ENCODE results near the gene SPRN.
A peak's percentile ranks its signal among the peaks of the same experiment; 100 is the strongest.
"Not testable (repeated sequence)": the region's sequence is repeated elsewhere in the genome, so short reads cannot be mapped to it uniquely, and the experiment has no call there.

SPRN gene

DNA sequence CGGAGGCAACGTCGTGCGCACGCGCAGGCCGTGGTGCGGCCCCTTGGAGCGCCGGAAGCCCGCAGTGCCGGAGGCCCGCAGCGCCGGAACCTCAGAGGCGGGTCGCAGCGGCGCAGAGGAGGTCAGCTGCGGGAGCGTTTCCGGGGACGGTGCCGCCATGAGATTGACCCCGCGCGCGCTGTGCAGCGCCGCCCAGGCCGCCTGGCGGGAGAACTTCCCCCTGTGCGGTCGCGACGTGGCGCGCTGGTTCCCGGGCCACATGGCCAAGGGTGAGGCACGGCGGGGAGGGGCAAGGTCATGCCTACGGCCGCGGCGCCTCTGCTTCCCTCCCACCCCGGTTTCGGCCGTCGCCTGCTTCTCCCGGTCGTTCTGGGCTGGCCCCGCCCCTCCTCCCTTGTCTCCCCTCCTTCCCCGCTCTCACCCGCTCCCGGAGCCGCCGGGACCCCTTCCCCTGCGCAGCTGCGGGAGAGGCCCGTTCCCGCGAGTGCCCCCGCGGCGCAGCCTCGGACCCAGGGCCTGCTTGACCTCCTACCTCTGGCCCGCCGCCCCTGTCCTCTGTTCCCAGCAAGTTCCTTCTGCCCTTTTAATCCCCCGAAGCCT lies 30.3 kb downstream of the SPRN start, which contains the start of gene MTG1:
MTG1 (plus strand) TSS at position 94 of the 600 bp plus-strand sequence; CDS start at position 158, 64 bp downstream.
- TF ChIP-seq ZNF274 (IDR thresholded peaks at IDR 0.05; ENCODE audit: low read depth, low read length), result no peak
- peak within 1 kb of the TSS; percentile 85 for H3K4me3 ChIP-seq (ENCODE audit: low read length)

- TF ChIP-seq ZNF274 (IDR thresholded peaks at IDR 0.05; ENCODE audit: low read depth, low read length), result no peak
These were observed 30.9 kb downstream of the SPRN start for GRCh38 chr10:133393401-133394063.

GRCh38 chr10:133391761-133392518 lies 32.5 kb downstream of the SPRN start:
- no peak for TF ChIP-seq ZNF274 (IDR thresholded peaks at IDR 0.05; ENCODE audit: low read depth, low read length)
- H3K4me3 ChIP-seq (ENCODE audit: low read length), result no peak overlapping the region; the same call in 1 of the 2 replicates

More at GRCh38 chr10:133393401-133394063, 30.9 kb downstream of the SPRN start:
- H3K4me3 ChIP-seq (ENCODE audit: low read length), result peak overlapping the region; percentile 8; the same call in 1 of the 2 replicates

- H3K4me3 ChIP-seq (ENCODE audit: low read length), result peak overlapping the region; percentile 20; the same call in 1 of the 2 replicates
- TF ChIP-seq ZNF274 (IDR thresholded peaks at IDR 0.05; ENCODE audit: low read depth, low read length), result no peak
These were observed 33.2 kb downstream of the SPRN start for GRCh38 chr10:133391249-133391635.

DNA sequence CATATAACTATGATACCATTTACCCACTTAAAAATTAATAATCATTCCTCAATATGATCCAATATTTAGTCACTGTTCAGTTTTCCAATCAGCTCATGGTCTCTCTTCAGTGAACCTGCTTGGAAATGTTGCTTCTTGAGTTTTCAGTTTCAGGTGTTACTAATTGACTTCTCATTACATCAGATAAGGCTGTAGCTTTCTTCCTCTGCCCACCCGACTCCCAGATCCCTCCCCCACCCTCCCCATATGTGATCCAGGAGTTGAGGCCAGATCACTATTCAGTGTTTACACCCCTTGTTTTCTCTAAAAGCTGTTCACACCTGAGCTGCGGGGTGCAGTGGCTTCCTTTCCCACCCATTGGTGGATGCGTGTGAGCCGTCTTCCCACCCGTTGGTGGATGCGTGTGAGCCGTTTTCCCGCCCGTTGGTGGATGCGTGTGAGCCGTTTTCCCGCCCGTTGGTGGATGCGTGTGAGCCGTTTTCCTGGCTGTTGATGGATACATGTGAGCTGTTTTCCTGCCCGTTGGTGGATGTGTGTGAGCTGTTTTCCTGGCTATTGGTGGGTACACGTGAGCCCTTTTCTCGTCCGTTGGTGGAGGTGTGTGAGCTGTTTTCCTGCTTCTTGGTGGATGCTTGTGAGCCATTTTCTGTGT lies 33.7 kb downstream of the SPRN start:
- H3K4me3 ChIP-seq (ENCODE audit: low read length), result peak overlapping the region; percentile 68; the same call in 1 of the 2 replicates

DNA sequence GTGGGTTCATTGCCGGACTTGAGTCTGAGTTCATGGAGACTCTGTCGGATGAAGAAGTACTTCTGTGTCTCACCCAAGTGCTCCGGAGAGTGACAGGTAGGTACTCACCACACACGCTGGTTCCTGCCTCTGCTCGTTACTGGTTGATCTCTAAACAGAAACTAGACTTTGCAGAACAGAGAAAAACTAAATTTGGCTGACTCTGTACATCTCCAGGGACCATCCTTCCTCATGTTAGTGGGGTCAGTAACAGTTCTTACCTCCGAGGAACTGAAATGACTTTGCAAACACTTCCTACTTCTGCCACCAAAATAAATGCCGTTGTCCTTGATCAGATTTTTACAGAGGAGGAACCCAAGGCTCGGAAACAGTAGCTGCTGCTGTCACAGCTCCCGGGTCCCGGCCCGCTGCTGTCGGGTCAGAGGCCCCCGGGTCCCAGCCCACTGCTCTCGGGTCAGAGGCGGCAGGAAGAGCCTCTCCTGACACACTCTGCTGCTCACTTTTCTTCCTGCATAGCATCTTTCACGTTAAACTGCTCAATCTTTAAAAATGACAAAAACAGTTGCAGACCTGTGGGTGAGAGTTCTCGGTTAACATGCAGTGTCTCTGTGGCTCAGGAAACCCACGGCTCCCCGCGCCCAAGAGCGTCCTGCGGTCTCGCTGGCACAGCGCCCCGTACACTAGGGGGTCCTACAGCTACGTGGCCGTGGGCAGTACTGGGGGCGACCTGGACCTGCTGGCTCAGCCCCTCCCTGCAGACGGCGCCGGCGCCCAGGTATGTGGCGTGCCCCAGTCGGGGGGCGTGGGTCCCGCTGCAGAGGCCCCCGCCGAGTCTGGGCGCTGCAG lies 35.2 kb downstream of the SPRN start:
- H3K4me3 ChIP-seq (ENCODE audit: low read length), result peak overlapping the region; percentile 68; the same call in 1 of the 2 replicates
- no peak for TF ChIP-seq ZNF274 (IDR thresholded peaks at IDR 0.05; ENCODE audit: low read depth, low read length)

More for the DNA sequence above, 33.7 kb downstream of the SPRN start:
- TF ChIP-seq ZNF274 (IDR thresholded peaks at IDR 0.05; ENCODE audit: low read depth, low read length), result no peak

DNA sequence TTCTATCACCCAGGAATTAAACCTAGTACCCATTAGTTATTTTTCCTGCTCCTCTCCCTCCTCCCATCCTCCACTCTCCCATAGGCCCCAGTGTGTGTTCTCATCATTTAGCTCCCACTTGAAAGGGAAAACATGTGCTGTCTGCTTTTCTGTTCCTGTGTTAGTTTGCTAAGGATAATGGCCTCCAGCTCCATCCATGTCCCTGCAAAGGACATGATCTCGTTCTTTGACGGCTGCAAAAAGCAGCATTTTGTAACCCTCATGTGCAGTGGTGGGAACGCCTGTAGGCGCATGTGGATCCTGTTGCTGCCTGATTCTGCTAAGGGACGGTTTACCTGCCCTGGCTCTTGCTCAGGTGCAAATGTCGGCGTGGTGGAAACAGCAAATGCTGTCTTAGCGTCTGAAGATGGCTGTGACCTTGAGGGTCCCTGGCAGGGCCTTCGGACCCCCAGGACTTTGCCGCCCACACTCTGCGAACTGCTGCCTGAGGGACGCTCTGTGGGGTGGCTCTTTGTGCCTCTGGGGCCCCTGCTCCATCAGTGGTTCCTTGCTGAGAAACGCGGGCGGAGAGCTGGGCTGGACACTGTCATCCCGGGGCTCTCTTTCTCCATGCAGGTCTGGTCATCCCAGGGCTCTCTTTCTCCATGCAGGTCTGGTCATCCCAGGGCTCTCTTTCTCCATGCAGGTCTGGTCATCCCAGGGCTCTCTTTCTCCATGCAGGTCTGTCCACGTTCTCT lies 36.0 kb downstream of the SPRN start:
- peak overlapping the region; percentile 59; the same call in 1 of the 2 replicates for H3K4me3 ChIP-seq (ENCODE audit: low read length)
- TF ChIP-seq ZNF274 (IDR thresholded peaks at IDR 0.05; ENCODE audit: low read depth, low read length), result no peak

- not testable (repeated sequence) for H3K4me3 ChIP-seq (ENCODE audit: low read length)
These were observed 37.5 kb downstream of the SPRN start for GRCh38 chr10:133386951-133387350.

GRCh38 chr10:133385214-133385613 lies 39.2 kb downstream of the SPRN start:
- no peak overlapping the region for H3K4me3 ChIP-seq (ENCODE audit: low read length)
- TF ChIP-seq ZNF274 (IDR thresholded peaks at IDR 0.05; ENCODE audit: low read depth, low read length), result no peak

DNA sequence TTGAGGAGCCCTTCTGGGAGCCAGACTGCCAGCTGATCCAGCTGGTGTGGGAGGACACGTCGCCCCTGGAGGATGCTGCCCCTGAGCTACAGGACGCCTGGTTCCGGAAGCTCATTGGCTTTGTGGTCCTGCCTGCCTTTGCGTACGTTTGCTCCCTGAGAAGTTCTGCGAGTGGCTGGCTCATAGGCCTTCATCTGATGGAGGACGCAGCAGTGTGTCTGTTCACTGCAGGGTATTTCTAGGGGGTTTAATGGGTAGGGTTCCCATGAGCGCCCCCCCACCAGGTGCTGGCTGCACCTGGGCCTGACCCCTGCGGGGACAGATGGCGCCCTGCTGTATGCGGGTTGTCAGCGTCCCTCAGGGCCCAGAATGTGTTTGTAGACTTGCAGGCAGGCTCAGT lies 40.4 kb downstream of the SPRN start:
- no peak for TF ChIP-seq ZNF274 (IDR thresholded peaks at IDR 0.05; ENCODE audit: low read depth, low read length)

GRCh38 chr10:133383551-133383950 lies 40.9 kb downstream of the SPRN start:
- TF ChIP-seq ZNF274 (IDR thresholded peaks at IDR 0.05; ENCODE audit: low read depth, low read length), result no peak
- H3K4me3 ChIP-seq (ENCODE audit: low read length), result no peak overlapping the region

More for the DNA sequence above, 40.4 kb downstream of the SPRN start:
- H3K4me3 ChIP-seq (ENCODE audit: low read length), result no peak overlapping the region

- no peak for TF ChIP-seq ZNF274 (IDR thresholded peaks at IDR 0.05; ENCODE audit: low read depth, low read length)
- no peak overlapping the region for H3K4me3 ChIP-seq (ENCODE audit: low read length)
These were observed 43.4 kb downstream of the SPRN start for GRCh38 chr10:133381036-133381435.
